Measurements from ENCODE around the gene PTPN18.
"Not testable (repeated sequence)": the region's sequence is repeated elsewhere in the genome, so short reads cannot be mapped to it uniquely, and the experiment has no call there.

PTPN18 gene

GRCh38 chr2:130355578-130356431, at the start of gene PTPN18:
Gene PTPN18 (plus strand): TSS chr2:130356056. CDS start chr2:130356108, 52 bp downstream.
- peak; percentile 86 to 90 for DNase-seq
- TF ChIP-seq POLR2A (IDR thresholded peaks at IDR 0.05; ENCODE audit: low read length) (peak; percentile 87), GATA1 (IDR thresholded peaks at IDR 0.05; ENCODE audit: low read depth, low read length) (no peak)

- TF ChIP-seq POLR2A (IDR thresholded peaks at IDR 0.05; ENCODE audit: low read length): no peak
- DNase-seq: no peak
These were observed 48.0 kb upstream of the PTPN18 start for GRCh38 chr2:130307850-130308249.

- DNase-seq: no peak
- TF ChIP-seq GATA1 (IDR thresholded peaks at IDR 0.05; ENCODE audit: low read depth, low read length) (no peak), POLR2A (IDR thresholded peaks at IDR 0.05; ENCODE audit: low read length) (no peak)
These were observed 45.0 kb upstream of the PTPN18 start for GRCh38 chr2:130310881-130311280.

- TF ChIP-seq GATA1 (IDR thresholded peaks at IDR 0.05; ENCODE audit: low read depth, low read length) (no peak), POLR2A (IDR thresholded peaks at IDR 0.05; ENCODE audit: low read length) (no peak)
- no peak for DNase-seq
These were observed 42.0 kb upstream of the PTPN18 start for GRCh38 chr2:130313812-130314334.

GRCh38 chr2:130314377-130314776, 41.5 kb upstream of the PTPN18 start:
- DNase-seq: no peak
- TF ChIP-seq POLR2A (IDR thresholded peaks at IDR 0.05; ENCODE audit: low read length) (no peak), GATA1 (IDR thresholded peaks at IDR 0.05; ENCODE audit: low read depth, low read length) (no peak)

- TF ChIP-seq GATA1 (IDR thresholded peaks at IDR 0.05; ENCODE audit: low read depth, low read length) (no peak), POLR2A (IDR thresholded peaks at IDR 0.05; ENCODE audit: low read length) (no peak)
- no peak for DNase-seq
These were observed 39.3 kb upstream of the PTPN18 start for GRCh38 chr2:130316596-130316995.

- no peak for TF ChIP-seq POLR2A (IDR thresholded peaks at IDR 0.05; ENCODE audit: low read length)
- no peak for TF ChIP-seq GATA1 (IDR thresholded peaks at IDR 0.05; ENCODE audit: low read depth, low read length)
- no peak for DNase-seq
These were observed 37.0 kb upstream of the PTPN18 start for GRCh38 chr2:130318906-130319305.

- no peak for DNase-seq
- TF ChIP-seq GATA1 (IDR thresholded peaks at IDR 0.05; ENCODE audit: low read depth, low read length) (no peak), POLR2A (IDR thresholded peaks at IDR 0.05; ENCODE audit: low read length) (no peak)
These were observed 36.3 kb upstream of the PTPN18 start for GRCh38 chr2:130319536-130319935.

- TF ChIP-seq GATA1 (IDR thresholded peaks at IDR 0.05; ENCODE audit: low read depth, low read length) (no peak), POLR2A (IDR thresholded peaks at IDR 0.05; ENCODE audit: low read length) (no peak)
- no peak for DNase-seq
These were observed 27.9 kb upstream of the PTPN18 start for GRCh38 chr2:130327703-130328527.

- DNase-seq: no peak
- no peak for TF ChIP-seq GATA1 (IDR thresholded peaks at IDR 0.05; ENCODE audit: low read depth, low read length)
- no peak for TF ChIP-seq POLR2A (IDR thresholded peaks at IDR 0.05; ENCODE audit: low read length)
These were observed 27.1 kb upstream of the PTPN18 start for GRCh38 chr2:130328710-130329109.

- peak; percentile 67 to 81 for DNase-seq
- TF ChIP-seq POLR2A (IDR thresholded peaks at IDR 0.05; ENCODE audit: low read length) (no peak), GATA1 (IDR thresholded peaks at IDR 0.05; ENCODE audit: low read depth, low read length) (no peak)
These were observed 23.4 kb upstream of the PTPN18 start for GRCh38 chr2:130332271-130333073.

GRCh38 chr2:130333253-130333652, 22.6 kb upstream of the PTPN18 start:
- not testable (repeated sequence) for DNase-seq

GRCh38 chr2:130334026-130334425, 21.8 kb upstream of the PTPN18 start:
- DNase-seq: no peak
- TF ChIP-seq POLR2A (IDR thresholded peaks at IDR 0.05; ENCODE audit: low read length) (no peak), GATA1 (IDR thresholded peaks at IDR 0.05; ENCODE audit: low read depth, low read length) (no peak)

GRCh38 chr2:130335226-130335625, 20.6 kb upstream of the PTPN18 start:
- TF ChIP-seq GATA1 (IDR thresholded peaks at IDR 0.05; ENCODE audit: low read depth, low read length) (no peak), POLR2A (IDR thresholded peaks at IDR 0.05; ENCODE audit: low read length) (no peak)
- no peak for DNase-seq
